PC-3 (cell line): ENCODE data around the gene CORO1C.

ENCODE experiments used
- EZH2 ChIP-seq: fragments of 300-600 bp; sonication (generic); IDR thresholded peaks from one replicate; pipeline ENCODE4 v1.6.1; 2017; ENCODE audit warnings: antibody characterized with exemption, mild to moderate bottlenecking, low read length; ENCODE audit not compliant: unreplicated experiment
- TF ChIP-seq, protein P1 (sequence below): fragments of 300-600 bp; sonication (generic); conservative IDR thresholded peaks from 2 replicates; pipeline ENCODE4 v1.5.1; 2017; ENCODE audit warnings: antibody characterized with exemption, low read depth, mild to moderate bottlenecking, low read length

- TF ChIP-seq EZH2, result no peak
- TF ChIP-seq, protein P1, sequence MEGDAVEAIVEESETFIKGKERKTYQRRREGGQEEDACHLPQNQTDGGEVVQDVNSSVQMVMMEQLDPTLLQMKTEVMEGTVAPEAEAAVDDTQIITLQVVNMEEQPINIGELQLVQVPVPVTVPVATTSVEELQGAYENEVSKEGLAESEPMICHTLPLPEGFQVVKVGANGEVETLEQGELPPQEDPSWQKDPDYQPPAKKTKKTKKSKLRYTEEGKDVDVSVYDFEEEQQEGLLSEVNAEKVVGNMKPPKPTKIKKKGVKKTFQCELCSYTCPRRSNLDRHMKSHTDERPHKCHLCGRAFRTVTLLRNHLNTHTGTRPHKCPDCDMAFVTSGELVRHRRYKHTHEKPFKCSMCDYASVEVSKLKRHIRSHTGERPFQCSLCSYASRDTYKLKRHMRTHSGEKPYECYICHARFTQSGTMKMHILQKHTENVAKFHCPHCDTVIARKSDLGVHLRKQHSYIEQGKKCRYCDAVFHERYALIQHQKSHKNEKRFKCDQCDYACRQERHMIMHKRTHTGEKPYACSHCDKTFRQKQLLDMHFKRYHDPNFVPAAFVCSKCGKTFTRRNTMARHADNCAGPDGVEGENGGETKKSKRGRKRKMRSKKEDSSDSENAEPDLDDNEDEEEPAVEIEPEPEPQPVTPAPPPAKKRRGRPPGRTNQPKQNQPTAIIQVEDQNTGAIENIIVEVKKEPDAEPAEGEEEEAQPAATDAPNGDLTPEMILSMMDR, result no peak
These were observed 85.4 kb downstream of the CORO1C start for GRCh38 chr12:108645686-108646599.
